CD4-positive, alpha-beta T cell treated with Interleukin-1 beta for 1 hour (primary cell): ENCODE results near the gene SLCO2B1.

Experiments used
- DNase-seq, 2 donors: peaks; one replicate each; pipeline ENCODE4 v3.0.0-alpha.2; 2020 to 2022

SLCO2B1 gene

GRCh38 chr11:75229466-75229865 is 78.6 kb downstream of the SLCO2B1 start:
- DNase-seq, result no peak

GRCh38 chr11:75230621-75231020 is 79.7 kb downstream of the SLCO2B1 start:
- no peak for DNase-seq

- DNase-seq, result peak in 1 of 2 donors; percentile 23
Measured at GRCh38 chr11:75233754-75234172, 82.9 kb downstream of the SLCO2B1 start.

DNA sequence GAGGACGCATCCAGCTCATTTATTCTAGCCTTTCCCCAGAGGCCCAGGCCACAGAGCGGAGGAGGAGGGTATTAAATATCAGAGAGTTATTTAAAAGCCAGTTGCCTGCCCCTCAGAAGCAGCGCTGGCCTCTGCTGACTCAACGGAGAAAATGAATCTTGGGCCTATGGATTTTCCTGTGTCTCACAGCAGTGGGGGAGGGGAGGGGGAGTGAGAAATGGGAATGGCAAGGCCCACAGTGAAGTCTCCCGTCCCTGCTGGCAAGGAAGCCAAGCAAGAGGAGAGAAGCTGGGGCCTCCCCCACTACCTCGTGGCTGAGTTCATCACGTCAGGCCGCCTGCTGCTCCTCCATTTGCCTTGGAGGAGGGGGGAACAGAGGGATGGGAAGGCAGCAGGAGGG is 85.2 kb downstream of the SLCO2B1 start:
- no peak for DNase-seq

DNA sequence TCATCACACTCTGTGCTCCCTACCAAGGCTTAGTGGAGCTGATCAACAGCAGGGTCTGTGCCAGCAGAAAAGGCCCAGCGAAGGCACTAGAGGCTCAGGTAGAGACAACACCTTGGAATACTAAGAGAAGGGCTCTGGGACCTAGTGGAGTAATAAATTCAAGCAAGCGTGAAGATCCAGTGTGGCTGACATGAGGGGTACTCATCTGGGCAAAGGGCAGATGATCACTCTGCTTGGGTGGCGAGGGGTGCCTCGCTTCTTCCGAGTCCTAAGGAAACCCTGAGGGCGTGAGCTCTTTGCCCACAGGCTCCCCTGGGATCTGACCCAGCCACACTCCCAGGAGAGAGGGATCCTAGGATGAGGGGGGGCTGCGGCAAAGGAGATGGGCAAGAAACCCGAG is 86.1 kb downstream of the SLCO2B1 start:
- no peak for DNase-seq

- DNase-seq, result no peak
Measured at GRCh38 chr11:75238595-75239440, 87.9 kb downstream of the SLCO2B1 start.

GRCh38 chr11:75239531-75240290 is 88.8 kb downstream of the SLCO2B1 start:
- no peak for DNase-seq

GRCh38 chr11:75240311-75241035 is 89.6 kb downstream of the SLCO2B1 start, which contains the start of gene TPBGL:
TPBGL (plus strand) TSS chr11:75240774; CDS start chr11:75241050, 276 bp downstream.
- no peak for DNase-seq

DNA sequence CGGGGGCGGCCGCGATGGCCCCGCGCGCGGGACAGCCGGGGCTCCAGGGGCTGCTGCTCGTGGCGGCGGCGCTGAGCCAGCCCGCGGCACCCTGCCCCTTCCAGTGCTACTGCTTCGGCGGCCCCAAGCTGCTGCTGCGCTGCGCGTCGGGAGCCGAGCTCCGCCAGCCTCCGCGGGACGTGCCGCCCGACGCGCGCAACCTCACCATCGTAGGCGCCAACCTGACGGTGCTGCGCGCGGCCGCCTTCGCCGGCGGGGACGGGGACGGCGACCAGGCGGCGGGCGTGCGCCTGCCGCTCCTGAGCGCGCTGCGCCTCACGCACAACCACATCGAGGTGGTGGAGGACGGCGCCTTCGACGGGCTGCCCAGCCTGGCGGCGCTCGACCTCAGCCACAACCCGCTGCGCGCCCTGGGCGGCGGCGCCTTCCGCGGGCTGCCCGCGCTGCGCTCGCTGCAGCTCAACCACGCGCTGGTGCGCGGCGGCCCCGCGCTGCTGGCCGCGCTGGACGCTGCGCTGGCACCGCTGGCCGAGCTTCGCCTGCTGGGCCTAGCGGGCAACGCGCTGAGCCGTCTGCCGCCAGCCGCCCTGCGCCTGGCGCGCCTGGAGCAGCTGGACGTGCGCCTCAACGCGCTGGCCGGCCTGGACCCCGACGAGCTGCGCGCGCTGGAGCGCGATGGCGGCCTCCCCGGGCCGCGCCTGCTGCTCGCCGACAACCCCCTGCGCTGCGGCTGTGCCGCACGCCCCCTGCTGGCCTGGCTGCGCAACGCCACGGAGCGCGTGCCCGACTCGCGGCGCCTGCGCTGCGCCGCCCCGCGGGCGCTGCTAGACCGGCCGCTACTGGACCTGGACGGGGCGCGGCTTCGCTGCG is 90.4 kb downstream of the SLCO2B1 start:
- DNase-seq, result peak; percentile 86 to 90

- no peak for DNase-seq
Measured at GRCh38 chr11:75241906-75242644, 91.2 kb downstream of the SLCO2B1 start.

- no peak for DNase-seq
Measured at GRCh38 chr11:75242722-75243600, 92.1 kb downstream of the SLCO2B1 start.

GRCh38 chr11:75244052-75244814 is 93.3 kb downstream of the SLCO2B1 start:
- no peak for DNase-seq

- no peak for DNase-seq
Measured at GRCh38 chr11:75245356-75246005, 94.6 kb downstream of the SLCO2B1 start.

GRCh38 chr11:75246006-75246670 is 95.2 kb downstream of the SLCO2B1 start:
- no peak for DNase-seq

DNA sequence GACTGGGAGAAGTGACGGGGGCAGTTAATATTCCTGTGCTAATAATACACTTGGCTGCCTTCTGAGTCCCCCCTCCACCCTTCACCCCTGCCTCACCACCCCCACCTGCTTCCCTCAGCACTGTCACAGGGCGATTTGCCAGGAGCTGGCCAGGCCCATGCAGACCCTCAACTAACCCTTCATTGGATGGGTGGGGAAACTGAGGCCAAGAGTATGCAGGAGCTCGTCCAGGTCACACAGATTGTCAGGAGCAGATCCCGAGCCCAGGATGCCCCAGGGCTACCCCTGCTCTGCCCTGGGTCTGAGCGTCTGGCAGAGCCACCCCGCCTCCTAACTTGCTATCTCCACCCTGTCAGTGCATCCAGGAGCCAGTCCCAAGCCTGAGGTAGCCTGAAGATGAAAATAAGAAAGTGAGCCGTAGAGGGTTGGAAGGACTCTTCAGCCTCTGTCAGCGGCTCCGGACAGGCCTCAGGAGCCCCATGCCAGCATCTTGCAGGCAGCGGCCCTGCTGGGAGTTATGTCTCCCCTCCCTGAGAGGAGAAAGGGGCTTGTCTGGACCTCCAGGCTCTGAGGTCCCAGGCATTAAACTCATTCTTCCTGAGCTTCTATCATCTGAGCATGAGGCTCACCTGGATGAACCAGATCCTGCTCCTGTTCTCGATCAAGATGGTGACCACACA is 95.9 kb downstream of the SLCO2B1 start:
- no peak for DNase-seq

DNA sequence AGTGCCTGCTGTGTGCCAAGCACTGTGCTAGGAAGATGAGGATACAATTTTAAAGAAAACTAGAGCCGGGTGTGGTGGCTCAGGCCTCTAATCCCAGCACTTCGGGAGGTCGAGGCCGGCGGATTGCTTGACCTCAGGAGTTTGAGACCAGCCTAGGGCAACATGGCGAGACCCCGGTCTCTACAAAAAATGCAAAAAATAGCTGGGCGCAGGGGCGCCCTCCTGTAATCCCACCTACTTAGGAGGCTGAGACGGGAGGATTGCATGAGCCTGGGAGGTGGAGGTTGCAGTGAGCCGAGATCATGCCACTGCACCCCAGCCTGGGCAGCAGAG is 98.0 kb downstream of the SLCO2B1 start:
- no peak for DNase-seq

- no peak for DNase-seq
Measured at GRCh38 chr11:75249704-75250103, 98.8 kb downstream of the SLCO2B1 start.

DNA sequence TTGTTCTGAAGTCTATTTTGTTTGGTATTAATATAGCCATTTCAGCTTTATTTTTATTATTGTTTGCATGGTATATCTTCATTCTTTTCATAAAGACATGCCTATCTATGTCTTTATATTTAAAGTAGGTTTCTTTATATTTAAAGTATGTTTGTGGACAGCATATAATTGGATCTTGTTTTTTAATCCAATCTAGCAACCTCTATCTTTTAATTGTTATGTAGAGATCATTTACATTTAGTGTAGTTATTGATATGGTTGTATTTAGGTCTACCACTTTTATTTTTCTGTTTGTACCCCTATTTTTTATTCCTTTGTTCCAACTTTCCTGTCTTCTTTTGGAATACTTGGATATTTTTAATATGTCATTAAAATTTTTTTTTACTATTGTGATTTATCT is 103.4 kb downstream of the SLCO2B1 start:
- DNase-seq, result no peak
